Kidney (tissue), 14 donors: ENCODE measurements around the gene OR10C1. TPM values are rescaled to one million over a fixed set of nuclear protein-coding genes. Genes with fewer than 3 reads are reported as not detected.

Experiments
- DNase-seq, 5 donors: peaks; one replicate each; pipeline ENCODE4 v3.0.0-alpha.2; 2013 to 2020
- FAIRE-seq: peaks from 2 replicates; lab custom pipeline; 2012; peaks lifted over from hg19 to GRCh38; lab: Jason Lieb, UNC
- H3K27ac ChIP-seq, 2 donors: one replicate each; pipeline ENCODE4 v1.7.0; 2013; ENCODE audit warnings: low read depth in 2 of 2, low read length in 2 of 2, inconsistent platforms in 1 of 2
- H3K27me3 ChIP-seq: one replicate; pipeline ENCODE4 v1.7.1; 2013; ENCODE audit warnings: low read length, inconsistent platforms; ENCODE audit not compliant: control insufficient read depth, insufficient read depth
- H3K36me3 ChIP-seq, 3 donors: one replicate each; pipeline versions ENCODE4 v1.7.0 to v1.7.1; 2013; ENCODE audit warnings: low read length in 3 of 3, control low read depth in 1 of 3, inconsistent platforms in 1 of 3; ENCODE audit not compliant: insufficient read depth in 3 of 3, control insufficient read depth in 2 of 3
- H3K4me1 ChIP-seq, 3 donors: one replicate each; pipeline versions ENCODE4 v1.7.0 to v1.7.1; 2013; ENCODE audit warnings: low read length in 3 of 3, inconsistent platforms in 1 of 3, low read depth in 1 of 3; ENCODE audit not compliant: control insufficient read depth in 2 of 3, insufficient read depth in 2 of 3
- H3K4me3 ChIP-seq, 3 donors: one replicate each; pipeline versions ENCODE4 v1.7.0 to v1.8.1; 2013; ENCODE audit warnings: low read length in 3 of 3, control low read depth in 1 of 3, inconsistent platforms in 1 of 3
- H3K9ac ChIP-seq, 3 donors: one replicate each; pipeline versions ENCODE4 v1.7.0 to v1.7.1; 2013; ENCODE audit warnings: low read length in 3 of 3, control low read depth in 1 of 3, inconsistent platforms in 1 of 3
- H3K9me3 ChIP-seq, 3 donors: one replicate each; pipeline versions ENCODE4 v1.7.0 to v1.7.1; 2013; ENCODE audit warnings: low read length in 3 of 3, control low read depth in 1 of 3, inconsistent platforms in 1 of 3; ENCODE audit not compliant: control insufficient read depth in 2 of 3, insufficient read depth in 1 of 3
- CTCF ChIP-seq: IDR thresholded peaks from 3 replicates; pipeline ENCODE4 v1.5.1; 2012; ENCODE audit warnings: mild to moderate bottlenecking, moderate library complexity, borderline replicate concordance; ENCODE audit not compliant: insufficient read depth; ENCODE audit errors: extremely low read depth
- intact Hi-C: fragments of 100-400 bp; cut with DNase I; formaldehyde crosslinking; loops from one replicate; pipeline ENCODE4 v1.11.1; 2022
- polyA plus RNA-seq: library from polyadenylated mRNA; stranded (reverse); fragments of 350-450 nt; fragmentation: Illumina TruSeq; extraction: RNeasy Lipid Tissue Mini Kit (QIAGEN cat#74804); gene quantifications from one replicate; pipeline ENCODE4 v1.2.3, GENCODE V29; 2014; ENCODE audit warnings: low read depth, low replicate concordance; ENCODE audit not compliant: insufficient read depth
- total RNA-seq: library from RNA; stranded (reverse); fragmentation: NEBNext Ultra II Directional; extraction: Animal tissue kit (Norgen Biotek cat#: 25700); gene quantifications from one replicate; pipeline ENCODE4 v1.2.1, GENCODE V29; 2021
- donor health status: control.
- donor health status: control.
- donor health status: control.
- donor health status: control.
- donor health status: control.
- donor health status: DM: yes; HTN: yes; CAD: no.
- donor health status: Normal renal cell carcinoma (clear cell type).

The OR10C1 gene
- total and polyA plus RNA-seq, 2 donors from 2014 or later: not detected

GRCh38 chr6:29490552-29490951 is 51.4 kb downstream of the OR10C1 start:
- intact Hi-C loops: no loop called here
- H3K27me3 ChIP-seq: no peaks in the 10 kb centered on the region
- no peak overlapping the region for H3K9ac ChIP-seq
- no peaks in the 10 kb centered on the region for H3K36me3 ChIP-seq
- no peaks in the 10 kb centered on the region for H3K9me3 ChIP-seq
- TF ChIP-seq CTCF: no peak
- DNase-seq (no peak), FAIRE-seq (no peak)
- H3K4me1 ChIP-seq: no peaks in the 10 kb centered on the region
- no peak overlapping the region for H3K4me3 ChIP-seq
- no peak overlapping the region for H3K27ac ChIP-seq

Other genes with a start within 250 kb of the OR10C1 start
- not detected for gene OR14J1, start 137.6 kb upstream of the OR10C1 start, total RNA-seq
- gene OR14J1, start 137.6 kb upstream of the OR10C1 start, polyA plus RNA-seq: not detected
- not detected for gene OR5V1, start 70.4 kb upstream of the OR10C1 start, total RNA-seq
- gene OR5V1, start 70.4 kb upstream of the OR10C1 start, polyA plus RNA-seq: not detected
- not detected for gene OR12D3, start 64.0 kb upstream of the OR10C1 start, total RNA-seq
- not detected for gene OR12D3, start 64.0 kb upstream of the OR10C1 start, polyA plus RNA-seq
- gene OR12D2, start 43.7 kb upstream of the OR10C1 start, total RNA-seq: not detected
- not detected for gene OR12D2, start 43.7 kb upstream of the OR10C1 start, polyA plus RNA-seq
- gene OR12D1, start 24.4 kb upstream of the OR10C1 start, total RNA-seq: not detected
- not detected for gene OR12D1, start 24.4 kb upstream of the OR10C1 start, polyA plus RNA-seq
- gene OR11A1, start 17.8 kb downstream of the OR10C1 start, total RNA-seq: not detected
- not detected for gene OR11A1, start 17.8 kb downstream of the OR10C1 start, polyA plus RNA-seq
- not detected for gene OR2H1, start 17.8 kb downstream of the OR10C1 start, total RNA-seq
- not detected for gene OR2H1, start 17.8 kb downstream of the OR10C1 start, polyA plus RNA-seq
- gene MAS1L, start 48.6 kb downstream of the OR10C1 start, total RNA-seq: not detected
- gene MAS1L, start 48.6 kb downstream of the OR10C1 start, polyA plus RNA-seq: not detected
- 33.5 TPM for gene UBD, start 120.4 kb downstream of the OR10C1 start, total RNA-seq
- gene UBD, start 120.4 kb downstream of the OR10C1 start, polyA plus RNA-seq: 16.9 TPM
- gene OR2H2, start 145.8 kb downstream of the OR10C1 start, total RNA-seq: not detected
- gene OR2H2, start 145.8 kb downstream of the OR10C1 start, polyA plus RNA-seq: not detected
- 46.7 TPM for gene GABBR1, start 193.9 kb downstream of the OR10C1 start, total RNA-seq
- 12.7 TPM for gene GABBR1, start 193.9 kb downstream of the OR10C1 start, polyA plus RNA-seq
- gene MOG, start 217.8 kb downstream of the OR10C1 start, total RNA-seq: not detected
- not detected for gene MOG, start 217.8 kb downstream of the OR10C1 start, polyA plus RNA-seq
- gene ZFP57, start 241.8 kb downstream of the OR10C1 start, total RNA-seq: 1.1 TPM
- not detected for gene ZFP57, start 241.8 kb downstream of the OR10C1 start, polyA plus RNA-seq